ENCODE measurements around the gene SPEG. TPM values are rescaled to one million over a fixed set of nuclear protein-coding genes. Genes with fewer than 3 reads are reported as not detected.

SPEG gene
- total and polyA plus RNA-seq, 4 donors = 3.7 to 15.6 (median 9.6) TPM

DNA sequence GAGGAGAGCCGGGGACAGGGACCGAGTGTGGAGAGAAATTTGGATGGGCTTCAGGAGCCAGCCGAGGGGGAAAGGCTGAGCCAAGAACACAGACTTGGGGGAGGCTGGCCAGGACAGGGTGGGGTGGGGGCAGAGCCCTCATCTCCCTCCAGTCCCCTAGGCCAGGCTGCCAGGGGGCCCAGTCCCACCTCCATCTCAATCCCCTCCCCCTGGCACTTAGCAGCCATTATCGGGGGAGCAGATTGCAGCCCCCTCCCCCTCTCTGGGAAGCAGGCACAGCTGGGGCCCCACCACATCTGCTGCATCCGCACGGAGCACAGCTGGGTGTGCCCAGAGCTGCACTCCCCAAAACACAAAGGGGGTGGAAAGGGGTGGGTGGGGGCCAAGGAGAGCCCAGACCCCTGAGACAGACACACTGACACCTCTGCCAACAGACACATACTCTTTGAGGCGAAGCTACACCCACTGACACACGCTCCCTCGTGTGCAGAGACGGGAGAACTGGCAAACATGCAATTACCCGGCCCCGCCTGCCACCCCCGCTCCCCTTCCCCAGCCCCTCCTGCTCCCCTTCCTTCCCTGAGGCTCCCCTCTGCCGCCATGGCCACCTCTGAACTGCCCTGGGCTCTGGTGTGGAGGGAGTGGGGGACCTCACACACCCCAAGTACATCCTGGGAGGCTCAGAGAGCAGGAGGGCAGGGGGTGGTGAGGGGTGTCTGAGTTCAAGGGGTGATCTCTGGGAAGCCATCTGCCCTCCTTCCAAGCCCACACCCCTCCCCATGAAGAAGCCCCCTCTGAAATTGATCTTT is 74.5 kb downstream of the SPEG start:
- peaks cover 0 to 21% (median 17%) of the 10 kb centered on the region in 3 donors for H3K27me3 ChIP-seq (ENCODE audit: control insufficient read depth in 3 of 3, insufficient read depth in 3 of 3, low read length in 2 of 3)

DNA sequence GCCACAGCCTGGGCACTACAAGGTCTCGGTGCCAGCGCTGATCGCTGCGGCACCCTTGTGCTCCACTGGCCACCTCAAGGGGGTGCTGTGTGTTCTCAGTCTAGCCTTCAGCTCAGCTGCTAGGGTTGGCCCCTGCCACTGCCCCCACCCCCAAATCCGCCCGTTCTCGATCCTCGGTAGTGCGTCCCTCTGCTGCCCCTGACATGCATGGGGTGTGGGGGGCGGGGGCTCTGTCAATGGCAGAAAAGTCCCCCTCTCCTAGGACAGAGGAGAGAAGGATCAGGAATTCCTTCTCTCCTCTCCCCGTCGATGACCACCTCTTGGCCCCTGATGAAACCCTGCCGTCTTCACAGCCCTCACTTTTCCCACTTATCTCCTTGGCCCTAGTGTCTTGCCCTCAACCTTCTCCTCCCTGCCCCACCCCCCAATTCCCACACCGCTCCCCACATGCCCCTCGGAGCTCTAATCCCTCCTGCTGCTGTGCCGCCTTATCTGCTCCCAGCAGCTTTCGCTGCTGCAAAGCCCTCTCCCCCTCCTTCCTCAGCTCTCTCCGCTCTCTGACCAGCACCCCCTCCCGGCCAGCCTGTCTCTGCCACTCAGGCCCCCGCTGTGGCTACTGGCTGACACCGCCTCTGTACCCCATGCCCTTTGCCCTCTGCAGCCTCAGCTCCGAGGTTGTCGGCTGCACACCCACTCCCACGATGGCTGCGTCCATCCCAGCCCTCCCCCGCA is 75.3 kb downstream of the SPEG start:
- 1 to 2% methylated on average over 26 of the region's 26 CpGs for WGBS, 2 donors
- Histone ChIP-seq H3K27me3 (ENCODE audit: control insufficient read depth in 3 of 3, insufficient read depth in 3 of 3, low read length in 2 of 3) (peaks cover 0 to 21% (median 17%) of the 10 kb centered on the region in 3 donors), H3K36me3 (ENCODE audit: control insufficient read depth in 4 of 4, insufficient read depth in 4 of 4, low read length in 4 of 4) (peaks cover 0 to 25% (median 3%) of the 10 kb centered on the region in 4 donors), H3K9me3 (ENCODE audit: control insufficient read depth in 4 of 4, insufficient read depth in 3 of 4, low read length in 3 of 4) (peaks cover 0 to 6% (median 0%) of the 10 kb centered on the region in 4 donors), H3K4me1 (ENCODE audit: control insufficient read depth in 5 of 5, insufficient read depth in 5 of 5, low read length in 5 of 5) (peaks cover 0 to 63% (median 2%) of the 10 kb centered on the region in 5 donors), H3K27ac (ENCODE audit: low read depth in 1 of 2, low read length in 1 of 2) (no peak overlapping the region), H3K4me3 (no peak overlapping the region), H3K9ac (ENCODE audit: insufficient read depth in 1 of 2, low read length in 2 of 2) (no peak overlapping the region)
- peak; percentile 65 to 70 (median 69) for DNase-seq
- TF ChIP-seq, protein P1, sequence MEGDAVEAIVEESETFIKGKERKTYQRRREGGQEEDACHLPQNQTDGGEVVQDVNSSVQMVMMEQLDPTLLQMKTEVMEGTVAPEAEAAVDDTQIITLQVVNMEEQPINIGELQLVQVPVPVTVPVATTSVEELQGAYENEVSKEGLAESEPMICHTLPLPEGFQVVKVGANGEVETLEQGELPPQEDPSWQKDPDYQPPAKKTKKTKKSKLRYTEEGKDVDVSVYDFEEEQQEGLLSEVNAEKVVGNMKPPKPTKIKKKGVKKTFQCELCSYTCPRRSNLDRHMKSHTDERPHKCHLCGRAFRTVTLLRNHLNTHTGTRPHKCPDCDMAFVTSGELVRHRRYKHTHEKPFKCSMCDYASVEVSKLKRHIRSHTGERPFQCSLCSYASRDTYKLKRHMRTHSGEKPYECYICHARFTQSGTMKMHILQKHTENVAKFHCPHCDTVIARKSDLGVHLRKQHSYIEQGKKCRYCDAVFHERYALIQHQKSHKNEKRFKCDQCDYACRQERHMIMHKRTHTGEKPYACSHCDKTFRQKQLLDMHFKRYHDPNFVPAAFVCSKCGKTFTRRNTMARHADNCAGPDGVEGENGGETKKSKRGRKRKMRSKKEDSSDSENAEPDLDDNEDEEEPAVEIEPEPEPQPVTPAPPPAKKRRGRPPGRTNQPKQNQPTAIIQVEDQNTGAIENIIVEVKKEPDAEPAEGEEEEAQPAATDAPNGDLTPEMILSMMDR (IDR thresholded peaks at IDR 0.05; ENCODE audit: control extremely low read depth, extremely low read depth) = no peak
- ATAC-seq (ENCODE audit: insufficient read depth, low FRiP score) = peak; percentile 64

More for the DNA sequence above, 74.5 kb downstream of the SPEG start:
- TF ChIP-seq, protein P1 (IDR thresholded peaks at IDR 0.05; ENCODE audit: control extremely low read depth, extremely low read depth) = no peak
- Histone ChIP-seq H3K4me1 (ENCODE audit: control insufficient read depth in 5 of 5, insufficient read depth in 5 of 5, low read length in 5 of 5) (peaks cover 0 to 55% (median 2%) of the 10 kb centered on the region in 5 donors), H3K27ac (ENCODE audit: low read depth in 1 of 2, low read length in 1 of 2) (no peak overlapping the region), H3K4me3 (no peak overlapping the region), H3K36me3 (ENCODE audit: control insufficient read depth in 4 of 4, insufficient read depth in 4 of 4, low read length in 4 of 4) (peaks cover 3 to 32% (median 6%) of the 10 kb centered on the region in 4 donors), H3K9me3 (ENCODE audit: control insufficient read depth in 4 of 4, insufficient read depth in 3 of 4, low read length in 3 of 4) (peaks cover 0 to 8% (median 0%) of the 10 kb centered on the region in 4 donors), H3K9ac (ENCODE audit: insufficient read depth in 1 of 2, low read length in 2 of 2) (no peak overlapping the region)
- ATAC-seq (ENCODE audit: insufficient read depth, low FRiP score) (no peak), DNase-seq (peak in 2 of 3 donors; percentile 46 to 47)
- WGBS, 2 donors = 11 to 13% methylated on average over 12 to 14 of the region's 14 CpGs

DNA sequence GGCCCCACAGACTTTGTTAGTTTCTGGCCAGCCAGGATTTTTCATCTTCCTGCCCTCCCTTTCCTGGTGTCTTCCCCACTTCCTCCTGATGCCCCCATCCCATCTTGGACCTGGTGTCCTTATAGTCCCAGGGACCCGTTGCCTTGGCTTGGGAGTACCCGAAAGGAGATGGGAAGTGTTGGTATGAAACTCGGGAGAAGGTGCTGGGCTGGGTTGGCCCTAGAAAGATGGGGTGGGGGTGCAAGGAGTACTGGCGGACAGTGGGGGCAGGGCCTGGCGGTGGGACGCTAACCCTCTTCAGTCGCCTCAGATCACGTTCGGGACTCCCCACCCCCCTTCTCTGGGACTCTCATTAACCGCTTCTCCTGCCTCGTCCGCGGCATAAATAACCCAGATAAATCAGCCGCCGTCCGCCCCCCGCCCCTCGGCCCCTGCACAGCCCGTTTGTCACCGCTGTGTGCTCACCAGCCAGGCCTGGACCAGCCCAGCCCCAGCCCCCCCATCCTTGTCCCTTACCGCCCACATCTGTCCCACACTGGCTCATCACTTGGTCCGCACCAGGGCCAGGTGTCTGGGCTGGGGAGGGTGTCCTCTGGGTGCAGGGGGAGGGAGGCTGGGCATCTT is 76.0 kb downstream of the SPEG start:
- WGBS, 2 donors = 17 to 22% methylated on average over 22 of the region's 22 CpGs
- ATAC-seq (ENCODE audit: insufficient read depth, low FRiP score) = no peak
- no peak overlapping the region for H3K9ac ChIP-seq (ENCODE audit: insufficient read depth in 1 of 2, low read length in 2 of 2)
- H3K36me3 ChIP-seq (ENCODE audit: control insufficient read depth in 4 of 4, insufficient read depth in 4 of 4, low read length in 4 of 4) = peaks cover 0 to 18% (median 2%) of the 10 kb centered on the region in 4 donors
- H3K9me3 ChIP-seq (ENCODE audit: control insufficient read depth in 4 of 4, insufficient read depth in 3 of 4, low read length in 3 of 4) = peaks cover 0 to 6% (median 0%) of the 10 kb centered on the region in 4 donors
- H3K27ac ChIP-seq (ENCODE audit: low read depth in 1 of 2, low read length in 1 of 2) = no peak overlapping the region
- H3K4me3 ChIP-seq = no peak overlapping the region
- TF ChIP-seq, protein P1 (IDR thresholded peaks at IDR 0.05; ENCODE audit: control extremely low read depth, extremely low read depth) = no peak
- no peak for DNase-seq
- peaks cover 0 to 21% (median 21%) of the 10 kb centered on the region in 3 donors for H3K27me3 ChIP-seq (ENCODE audit: control insufficient read depth in 3 of 3, insufficient read depth in 3 of 3, low read length in 2 of 3)
- H3K4me1 ChIP-seq (ENCODE audit: control insufficient read depth in 5 of 5, insufficient read depth in 5 of 5, low read length in 5 of 5) = peaks cover 0 to 65% (median 2%) of the 10 kb centered on the region in 5 donors
